GM13977 (cell line): ENCODE results near the gene ARHGEF2.
A peak's percentile ranks its signal among the peaks of the same experiment; 100 is the strongest.

ENCODE experiments used
- DNase-seq: peaks from one replicate; pipeline ENCODE4 v3.0.0; 2012; ENCODE audit warnings: low spot score
- CTCF ChIP-seq: IDR thresholded peaks from 2 replicates; pipeline ENCODE4 v1.5.1; 2012; ENCODE audit warnings: mild to moderate bottlenecking, control low read depth; ENCODE audit not compliant: insufficient read depth; ENCODE audit errors: extremely low read depth, missing control alignments
- in situ Hi-C: fragments of 300-500 bp; cut with MboI; formaldehyde crosslinking; loops from one replicate; pipeline ENCODE4 v1.12.0; 2022; ENCODE audit warnings: low sequenced_read_pairs, low pct_unique_long_range_greater_than_20kb, mixed read lengths, inconsistent platforms; ENCODE audit not compliant: unreplicated experiment

The ARHGEF2 gene

DNA sequence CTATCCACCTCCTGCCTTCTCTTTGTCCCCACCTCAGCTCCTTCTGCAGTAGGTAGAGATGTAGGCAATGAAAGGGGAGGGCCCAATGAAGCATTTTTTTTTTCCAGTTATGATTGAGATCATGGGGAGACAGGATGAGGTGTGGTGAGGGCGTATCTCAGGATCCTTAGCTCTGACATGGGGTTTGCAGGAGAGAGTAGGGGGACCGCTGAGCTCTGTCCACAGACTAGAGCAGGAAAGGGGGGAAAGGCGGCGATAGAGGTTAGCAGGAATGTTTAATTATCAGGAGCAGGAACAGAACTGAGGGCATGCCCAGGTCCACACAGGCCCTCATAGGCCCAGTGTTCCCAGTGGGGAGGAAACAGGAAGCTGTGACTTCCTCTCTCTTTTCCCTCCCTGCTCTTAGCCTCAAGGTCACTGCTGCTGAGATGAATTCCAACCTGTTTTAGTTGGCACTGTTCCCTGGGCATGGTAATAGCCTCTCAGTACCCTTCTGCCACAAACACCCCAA, 37.8 kb downstream of the ARHGEF2 start:
- DNase-seq = no peak
- TF ChIP-seq CTCF = no peak
- in situ Hi-C loops = no loop called here

DNA sequence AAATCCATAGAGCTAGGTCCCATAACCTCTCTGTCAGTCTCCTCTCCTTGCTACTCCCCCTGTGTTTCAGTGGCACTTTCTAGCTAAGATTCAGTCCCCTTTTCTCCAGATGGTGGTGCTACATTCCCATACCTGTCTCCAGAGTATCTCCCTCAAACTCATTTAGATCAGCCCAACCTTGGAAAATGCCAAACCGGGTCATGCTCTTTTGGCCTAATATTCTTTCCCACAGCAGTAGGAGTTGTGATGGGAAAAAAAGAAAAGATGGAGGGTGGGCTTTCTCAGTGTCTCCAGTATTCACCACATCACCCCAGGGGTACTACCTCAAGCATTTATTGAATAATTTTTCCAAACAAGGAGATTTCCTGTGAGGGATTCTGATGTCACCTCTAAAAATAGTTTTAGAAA, 40.1 kb downstream of the ARHGEF2 start:
- in situ Hi-C loops = loop anchor here (5.0 kb wide), 1 partner anchor 54 kb away; no protein-coding TSS in a partner anchor
- peak; percentile 73 for DNase-seq
- TF ChIP-seq CTCF = peak; percentile 80

DNA sequence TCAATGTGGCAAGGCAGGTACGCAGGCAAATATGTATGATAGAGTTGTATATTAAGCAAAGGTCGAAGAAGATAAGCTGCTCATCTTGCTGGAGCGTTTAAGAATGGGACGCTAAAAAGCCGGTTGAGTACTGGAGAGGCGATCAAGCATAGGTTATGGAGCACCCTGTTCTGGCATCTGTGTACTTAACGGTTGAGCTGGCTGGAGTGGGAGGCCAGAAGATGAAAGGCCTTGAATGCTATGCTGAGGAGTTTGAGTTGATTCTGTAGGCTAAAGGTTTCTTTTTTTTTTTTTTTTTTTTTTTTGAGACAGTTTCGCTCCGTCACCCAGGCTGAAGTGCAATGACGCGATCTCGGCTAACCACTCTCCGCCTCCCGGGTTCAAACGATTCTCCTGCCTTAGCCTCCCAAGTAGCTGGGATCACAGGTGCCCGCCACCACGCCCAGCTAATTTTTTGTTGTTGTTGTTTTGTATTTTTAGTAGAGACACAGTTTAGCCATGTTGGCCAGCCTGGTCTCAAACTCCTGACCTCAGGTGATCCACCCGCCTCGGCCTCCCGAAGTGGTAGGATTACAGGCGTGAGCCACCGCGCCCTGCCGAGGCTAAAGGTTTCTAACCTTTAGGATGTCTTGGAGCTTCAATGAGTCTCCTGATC, 43.3 kb downstream of the ARHGEF2 start:
- in situ Hi-C loops = loop anchor here (5.0 kb wide), 1 partner anchor 57 kb away; no protein-coding TSS in a partner anchor
- no peak for TF ChIP-seq CTCF
- DNase-seq = no peak

DNA sequence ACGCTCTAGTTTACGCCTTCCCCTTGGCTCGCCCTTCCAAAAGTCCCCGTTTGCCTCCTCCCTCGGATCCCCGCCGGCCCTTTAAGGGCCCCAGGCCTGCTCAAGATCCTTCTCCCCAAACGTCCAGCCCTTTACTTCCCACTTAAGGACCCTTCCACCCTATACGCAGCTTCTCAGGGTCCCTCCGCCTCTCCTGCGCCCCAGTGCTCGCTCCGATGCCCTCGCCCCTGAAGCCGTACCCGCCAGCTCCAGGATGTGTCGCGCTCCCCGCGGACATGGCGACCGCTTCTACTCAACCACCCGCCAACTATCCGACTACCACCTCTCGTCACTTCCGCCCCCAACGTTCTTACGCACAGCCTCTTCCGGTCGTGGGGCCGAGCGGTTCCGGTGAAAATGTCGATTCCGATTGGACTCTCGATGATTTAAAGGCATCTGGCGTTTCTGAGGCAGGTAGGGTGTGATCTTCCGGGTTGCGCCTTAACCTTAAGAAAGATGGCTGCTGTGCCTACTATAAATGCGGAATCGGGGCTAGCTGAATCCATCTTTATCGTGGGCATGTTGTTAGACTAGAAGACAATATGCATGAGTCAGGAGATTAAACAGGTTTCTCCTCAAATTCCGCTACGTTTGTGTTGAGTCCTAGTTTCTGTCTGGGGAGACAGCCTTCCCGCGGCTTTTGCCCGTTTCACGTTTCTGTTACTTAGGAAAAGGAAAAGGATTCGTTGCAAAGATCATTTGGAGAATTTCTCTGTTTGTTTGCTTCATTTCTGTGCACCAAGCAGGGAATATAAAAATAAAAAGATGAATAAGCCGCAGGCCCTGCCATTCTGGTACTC, 44.0 kb downstream of the ARHGEF2 start, which contains the start of gene KHDC4:
Gene KHDC4 (minus strand): TSS at position 317 of the 839 bp plus-strand sequence. CDS start 40 bp downstream, at position 277.
- peak; percentile 92 for DNase-seq
- TF ChIP-seq CTCF = no peak
- in situ Hi-C loops = no loop called here

- no peak for TF ChIP-seq CTCF
- in situ Hi-C loops = no loop called here
- no peak for DNase-seq
Measured at GRCh38 chr1:155933591-155934096, 44.7 kb downstream of the ARHGEF2 start.

DNA sequence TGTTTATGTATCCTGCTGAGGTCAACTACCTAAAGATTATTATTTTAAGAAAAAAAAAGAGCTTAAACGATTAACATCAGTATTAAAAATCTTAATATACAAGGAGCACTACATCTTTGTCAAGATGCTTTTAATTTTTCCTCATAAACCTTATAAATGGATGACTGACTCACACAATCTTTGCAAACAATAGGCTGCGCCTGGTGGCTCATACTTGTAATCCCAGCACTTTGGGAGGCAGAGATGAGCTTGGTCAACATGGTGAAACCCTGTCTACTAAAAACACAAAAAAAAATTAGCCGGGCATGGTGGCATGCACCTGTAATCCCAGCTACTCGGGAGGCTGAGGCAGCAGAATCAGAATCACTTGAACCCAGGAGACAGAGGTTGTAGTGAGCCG, 45.9 kb downstream of the ARHGEF2 start:
- no peak for DNase-seq
- in situ Hi-C loops = no loop called here
- no peak for TF ChIP-seq CTCF
